ENCODE data around the gene FBXO31.

The FBXO31 gene

GRCh38 chr16:87305505-87306391 is 77.8 kb downstream of the FBXO31 start:
- no peak for DNase-seq

- DNase-seq, result no peak
Observed at GRCh38 chr16:87304951-87305350, 78.6 kb downstream of the FBXO31 start.

GRCh38 chr16:87303962-87304521 is 79.5 kb downstream of the FBXO31 start:
- DNase-seq, result no peak

DNA sequence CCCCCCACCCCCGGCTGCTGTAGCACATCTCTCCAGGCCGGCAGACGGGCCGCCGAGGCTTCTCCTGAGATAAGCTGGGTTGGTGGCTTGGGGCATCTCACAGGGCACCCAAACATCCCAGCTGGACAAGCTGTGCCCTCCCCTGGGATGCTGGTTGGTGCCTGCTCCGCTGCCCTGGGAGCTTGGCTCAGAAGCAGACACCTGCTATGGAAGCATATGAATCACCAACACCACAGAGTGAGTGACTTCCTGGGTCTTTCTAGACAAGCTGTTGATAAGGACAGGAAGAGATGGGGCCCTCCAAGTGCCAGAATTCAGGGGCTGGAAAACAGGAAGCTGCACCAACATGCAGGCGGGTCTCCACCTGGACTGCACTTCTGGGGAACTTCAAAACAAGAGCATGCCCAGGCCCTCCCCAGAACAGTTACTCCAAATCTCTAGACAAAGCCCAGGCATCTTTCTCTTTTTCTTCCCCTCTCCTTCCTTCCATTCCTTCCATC is 80.1 kb downstream of the FBXO31 start:
- no peak for DNase-seq

- DNase-seq, result no peak
Observed at GRCh38 chr16:87298857-87299465, 84.6 kb downstream of the FBXO31 start.

- DNase-seq, result peak; percentile 45
Observed at GRCh38 chr16:87297918-87298631, 85.5 kb downstream of the FBXO31 start.

GRCh38 chr16:87297407-87297806 is 86.2 kb downstream of the FBXO31 start:
- DNase-seq, result no peak

DNA sequence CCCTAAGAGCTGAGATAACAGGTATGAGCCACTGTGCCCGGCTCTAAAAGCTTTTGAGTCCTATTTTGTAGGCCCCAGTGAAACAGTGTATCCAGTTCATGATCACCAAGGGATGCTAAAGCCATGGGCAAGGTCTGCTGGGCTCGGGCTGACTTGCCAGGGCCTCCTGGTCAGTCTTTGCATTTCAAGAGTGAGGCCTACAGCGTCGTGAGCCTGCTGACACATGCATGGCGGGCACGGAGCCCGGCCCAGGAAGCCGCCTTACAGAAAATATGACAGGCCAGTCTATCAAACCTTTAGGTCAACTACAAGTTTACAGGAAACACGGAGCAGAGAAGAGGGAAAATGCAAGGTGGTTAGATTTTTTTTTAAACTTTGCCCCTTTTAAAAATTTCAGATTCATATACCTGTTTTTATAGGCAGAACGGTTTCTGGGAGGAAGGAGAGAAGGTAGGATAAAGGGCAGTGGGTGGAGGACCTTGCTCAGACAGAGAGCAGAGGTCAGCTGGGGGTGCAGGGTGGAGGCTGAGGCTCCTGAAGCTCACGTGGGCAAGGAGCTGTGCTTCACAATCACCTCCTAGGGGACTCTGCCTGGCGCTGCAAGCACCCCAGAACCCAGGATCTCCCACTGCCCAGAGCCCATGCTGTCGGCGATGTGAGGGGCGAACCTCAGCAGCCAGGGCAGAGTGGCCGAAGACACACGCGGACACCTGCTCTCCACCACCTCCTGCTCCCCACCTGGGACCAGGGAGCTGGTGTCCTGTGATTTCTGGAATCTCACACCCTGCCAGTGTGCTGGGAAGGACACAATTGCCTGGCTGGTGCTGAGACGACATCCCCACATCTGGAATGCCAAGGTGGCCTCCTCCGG is 87.7 kb downstream of the FBXO31 start:
- no peak for DNase-seq

- DNase-seq, result no peak
Observed at GRCh38 chr16:87295259-87295658, 88.3 kb downstream of the FBXO31 start.

DNA sequence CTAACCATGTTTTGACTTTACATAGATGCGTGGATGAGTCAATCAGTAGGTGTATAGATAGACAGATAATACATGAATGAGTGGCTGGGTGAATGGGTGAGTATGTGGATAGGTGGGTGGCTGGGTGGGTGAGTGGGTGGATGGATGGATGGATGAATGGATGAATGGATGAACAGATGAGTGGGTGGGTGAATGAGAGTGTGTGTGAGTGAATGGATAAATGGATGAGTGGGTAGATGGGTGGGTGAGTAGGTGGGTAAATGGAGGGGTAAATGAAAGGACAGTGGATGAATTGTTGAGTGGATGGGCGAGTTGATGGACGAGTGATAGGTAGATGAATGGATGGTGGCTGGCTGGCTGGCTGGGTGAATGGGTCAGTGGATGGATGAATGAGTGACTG is 89.6 kb downstream of the FBXO31 start:
- no peak for DNase-seq

DNA sequence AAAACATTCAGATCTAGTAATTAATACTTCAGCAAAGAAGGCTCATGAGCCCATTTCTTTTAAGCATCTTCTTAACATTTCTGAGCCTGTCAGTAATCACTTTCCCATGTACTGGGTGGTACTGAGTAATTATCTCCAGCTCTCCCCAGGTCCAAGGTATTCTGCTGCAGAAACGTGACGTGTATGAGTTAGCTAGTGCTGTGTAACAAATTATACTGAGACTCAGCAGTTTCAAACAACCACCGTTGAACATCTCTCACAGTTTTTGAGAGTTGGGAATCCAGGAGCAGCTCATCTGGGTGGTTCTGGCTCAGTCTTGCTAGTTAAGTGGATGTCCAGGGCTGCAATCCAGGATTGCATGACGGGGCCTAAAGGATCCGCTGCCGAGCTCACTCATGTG is 91.6 kb downstream of the FBXO31 start:
- no peak for DNase-seq

DNA sequence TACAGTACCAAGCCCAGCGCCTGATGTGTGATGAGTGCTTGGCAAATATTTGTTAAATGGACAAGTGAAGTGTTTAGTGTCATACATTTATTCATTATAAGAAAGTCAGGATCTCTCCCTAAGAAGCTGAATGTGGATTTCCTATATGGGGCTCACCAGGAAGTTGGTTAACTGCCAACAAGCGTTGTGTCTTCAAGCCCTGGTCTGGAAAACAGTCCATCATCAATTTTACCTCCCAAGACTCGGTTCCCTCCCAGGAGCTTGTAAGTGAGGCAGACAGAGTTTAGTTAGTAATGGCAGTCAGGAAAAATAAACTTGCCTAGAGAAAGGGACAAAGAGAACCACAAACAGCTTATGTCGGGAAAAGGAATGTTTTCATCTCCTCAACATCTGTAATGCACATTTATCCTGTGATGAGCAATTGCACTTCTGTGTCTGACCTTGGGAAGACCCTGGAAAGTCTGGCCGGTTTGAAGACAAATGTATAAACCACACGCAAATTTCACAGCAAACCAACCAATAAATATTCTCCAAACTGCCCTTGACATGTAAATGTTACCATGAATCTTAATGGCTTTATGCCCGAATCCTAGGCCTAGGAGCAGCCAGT is 94.7 kb downstream of the FBXO31 start:
- no peak for DNase-seq

GRCh38 chr16:87286839-87287626 is 96.5 kb downstream of the FBXO31 start:
- DNase-seq, result no peak

- no peak for DNase-seq
Observed at GRCh38 chr16:87284183-87284582, 99.4 kb downstream of the FBXO31 start.

GRCh38 chr16:87279094-87279658 is 104.4 kb downstream of the FBXO31 start:
- DNase-seq, result no peak

GRCh38 chr16:87278191-87279093 is 105.1 kb downstream of the FBXO31 start:
- peak; percentile 27 for DNase-seq

Data from activated naive CD4-positive, alpha-beta T cell treated with anti-CD3 and anti-CD28 coated beads, Interleukin-2, amount 50 U/mL, for 16 hours (primary cell).